ENCODE measurements around the gene RIMBP2.

Gene RIMBP2

DNA sequence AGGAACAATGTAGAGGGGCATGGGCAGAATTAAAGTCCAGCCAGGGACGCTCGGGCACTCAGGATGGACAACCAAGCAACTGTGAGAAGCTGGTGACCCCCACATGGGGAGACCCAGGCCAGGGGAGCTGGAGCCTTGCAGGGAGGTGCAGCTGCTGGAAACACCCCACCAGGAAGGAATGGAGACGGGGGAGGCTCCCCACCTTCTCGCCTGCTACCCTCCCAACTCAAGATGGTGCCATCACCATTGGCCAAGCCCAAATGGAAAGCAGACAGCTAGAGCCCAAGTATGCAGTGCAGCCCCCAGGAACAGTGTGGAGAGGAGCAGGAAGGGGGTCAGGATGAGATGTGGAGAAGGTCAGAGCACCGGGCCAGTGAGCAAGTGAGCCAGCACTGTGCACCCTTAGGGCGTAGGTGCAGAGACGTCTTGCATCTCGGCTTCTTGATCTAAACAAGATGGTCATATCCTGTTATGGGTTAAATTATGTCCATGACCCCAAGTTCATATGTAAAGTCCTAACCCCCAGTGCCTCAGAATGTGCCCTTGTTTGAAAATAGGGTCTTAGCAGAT, 159.5 kb downstream of the RIMBP2 start:
- TF ChIP-seq GATA3 (IDR thresholded peaks at IDR 0.05; ENCODE audit: low read depth, low read length) (no peak), GATA2 (IDR thresholded peaks at IDR 0.05; ENCODE audit: low read depth, low read length) (no peak)

DNA sequence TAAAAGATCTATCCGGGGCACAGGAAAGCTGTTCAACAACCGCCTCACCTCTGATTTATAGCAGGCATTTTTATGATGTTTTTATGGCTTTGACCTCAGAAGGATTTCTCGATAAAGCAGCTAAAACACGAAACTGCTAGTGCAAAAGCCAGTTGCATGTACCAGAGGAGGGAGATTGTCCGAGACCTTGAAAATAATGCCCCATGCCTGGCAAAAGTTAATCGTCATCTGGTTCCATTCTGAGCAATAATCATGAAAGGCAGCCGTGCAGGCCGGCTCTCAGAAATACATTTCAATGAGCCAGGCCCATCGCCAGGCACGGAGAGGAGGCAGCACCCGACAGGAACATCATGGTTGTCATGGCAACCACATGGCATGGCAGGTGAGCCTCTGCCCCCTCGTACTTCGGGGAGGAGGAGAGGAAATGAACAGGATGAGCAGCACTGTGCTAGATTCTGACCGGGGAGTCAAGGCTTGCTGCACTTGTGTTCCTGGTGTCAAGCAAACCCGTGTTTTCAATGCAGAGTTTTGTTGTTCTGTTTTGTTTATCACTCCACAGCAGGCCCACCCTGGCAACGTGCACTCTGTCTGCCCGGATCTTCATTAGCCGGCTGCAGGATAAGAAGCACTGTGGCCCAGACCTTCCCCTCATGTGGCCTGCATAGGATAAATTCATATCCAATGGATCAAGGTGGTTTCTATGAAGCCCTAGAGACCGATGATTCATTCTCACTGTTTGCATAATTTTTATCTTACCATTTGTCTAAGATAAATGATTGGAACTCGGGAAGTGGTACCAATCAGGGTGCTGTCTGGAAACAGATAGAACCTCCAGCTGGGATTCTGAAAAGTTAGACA, 160.2 kb downstream of the RIMBP2 start:
- TF ChIP-seq GATA3 (IDR thresholded peaks at IDR 0.05; ENCODE audit: low read depth, low read length) (no peak), GATA2 (IDR thresholded peaks at IDR 0.05; ENCODE audit: low read depth, low read length) (peak; percentile 59)

DNA sequence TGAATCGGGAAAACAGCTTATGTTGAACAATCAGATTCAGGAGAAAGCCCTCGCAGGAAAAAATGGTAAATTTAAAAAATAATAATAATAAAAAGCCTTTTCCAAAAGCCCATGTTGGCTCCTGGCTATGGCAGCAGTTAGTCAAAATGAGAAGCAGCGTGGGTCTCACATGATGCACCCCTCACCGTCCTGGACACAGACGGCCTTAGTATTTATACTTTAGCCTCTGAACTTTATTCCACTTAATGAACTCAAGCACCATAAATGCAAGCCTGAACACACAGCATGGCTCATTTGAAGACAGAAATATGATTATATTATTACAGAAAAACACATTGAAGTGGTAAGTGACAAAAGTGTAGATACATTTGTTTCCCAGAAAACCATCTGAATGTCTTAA, 160.9 kb downstream of the RIMBP2 start:
- no peak for TF ChIP-seq GATA2 (IDR thresholded peaks at IDR 0.05; ENCODE audit: low read depth, low read length)

DNA sequence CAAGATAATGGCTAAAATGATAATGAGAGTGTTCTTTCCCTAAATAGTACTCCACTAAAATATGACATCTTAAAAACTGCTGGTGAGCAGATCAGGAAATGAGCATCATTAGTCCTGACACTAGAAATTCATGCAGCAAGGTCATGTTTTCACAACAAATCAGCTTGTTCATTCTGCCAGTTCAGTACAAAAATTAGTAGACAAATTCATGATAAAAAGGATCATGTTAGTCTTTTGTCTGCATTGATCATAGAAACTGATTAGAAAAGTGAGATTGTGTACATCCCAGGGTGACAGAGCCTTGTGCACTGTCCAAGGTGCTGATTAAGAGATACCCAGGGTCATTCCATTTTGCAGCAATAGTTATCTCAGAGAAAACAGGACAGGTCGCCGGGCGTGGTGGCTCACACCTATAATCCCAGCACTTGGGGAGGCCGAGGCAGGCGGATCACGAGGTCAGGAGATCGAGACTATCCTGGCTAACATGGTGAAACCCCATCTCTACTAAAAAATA, 163.6 kb downstream of the RIMBP2 start:
- TF ChIP-seq GATA2 (IDR thresholded peaks at IDR 0.05; ENCODE audit: low read depth, low read length) (no peak), GATA3 (IDR thresholded peaks at IDR 0.05; ENCODE audit: low read depth, low read length) (no peak)

DNA sequence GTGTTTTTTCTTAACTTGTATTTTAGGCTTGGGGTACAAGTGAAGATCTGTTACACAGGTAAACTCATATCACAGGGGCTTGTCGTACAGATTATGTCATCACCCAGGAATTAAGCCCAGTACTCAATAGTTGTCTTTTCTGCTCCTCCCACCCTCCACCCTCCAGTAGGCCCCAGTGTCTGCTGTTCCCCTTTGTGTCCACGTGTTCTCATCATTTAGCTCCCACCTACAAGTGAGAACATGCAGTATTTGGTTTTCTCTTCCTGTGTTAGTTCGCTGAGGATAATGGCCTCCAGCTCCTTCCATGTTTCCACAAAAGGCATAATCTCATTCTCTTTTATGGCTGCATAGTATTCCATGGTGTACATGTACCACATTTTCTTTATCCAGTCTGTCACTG, 166.7 kb downstream of the RIMBP2 start:
- no peak for TF ChIP-seq GATA2 (IDR thresholded peaks at IDR 0.05; ENCODE audit: low read depth, low read length)
- TF ChIP-seq GATA3 (IDR thresholded peaks at IDR 0.05; ENCODE audit: low read depth, low read length) = no peak

DNA sequence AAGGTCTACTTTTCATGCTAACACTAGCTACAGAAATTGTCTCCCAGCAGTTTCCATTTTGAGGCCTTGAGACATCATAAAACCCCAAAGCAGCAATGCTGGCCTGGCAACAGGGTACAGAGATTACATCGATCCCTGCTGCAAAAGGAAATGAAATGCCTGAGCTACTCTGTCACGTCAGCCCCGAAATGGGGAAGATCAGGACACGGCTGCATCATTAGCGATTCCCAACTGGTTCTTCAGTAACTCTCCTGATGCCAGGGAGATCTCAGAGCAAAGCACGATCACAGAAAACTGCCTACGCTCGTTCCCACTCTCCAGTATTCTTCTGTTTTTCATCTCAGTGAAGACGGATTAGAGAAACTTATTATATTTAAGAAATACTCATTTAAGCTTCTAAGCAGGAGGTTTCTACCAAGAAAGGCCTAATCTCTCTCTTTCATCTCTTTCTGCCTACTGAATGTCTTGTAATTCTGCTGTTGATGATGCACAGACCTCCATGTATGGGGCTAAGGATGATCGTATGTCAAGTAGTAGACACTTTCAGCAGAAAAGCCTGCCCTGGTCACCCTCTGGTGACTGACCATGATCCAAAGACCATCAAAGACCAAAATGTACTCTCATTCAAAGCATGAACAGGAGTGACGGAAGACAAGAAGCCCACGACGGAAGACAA, 168.5 kb downstream of the RIMBP2 start:
- TF ChIP-seq GATA3 (IDR thresholded peaks at IDR 0.05; ENCODE audit: low read depth, low read length) (0 out of 2 replicates have a peak, but pooled peaks have one; percentile 46), GATA2 (IDR thresholded peaks at IDR 0.05; ENCODE audit: low read depth, low read length) (peak; percentile 79)

DNA sequence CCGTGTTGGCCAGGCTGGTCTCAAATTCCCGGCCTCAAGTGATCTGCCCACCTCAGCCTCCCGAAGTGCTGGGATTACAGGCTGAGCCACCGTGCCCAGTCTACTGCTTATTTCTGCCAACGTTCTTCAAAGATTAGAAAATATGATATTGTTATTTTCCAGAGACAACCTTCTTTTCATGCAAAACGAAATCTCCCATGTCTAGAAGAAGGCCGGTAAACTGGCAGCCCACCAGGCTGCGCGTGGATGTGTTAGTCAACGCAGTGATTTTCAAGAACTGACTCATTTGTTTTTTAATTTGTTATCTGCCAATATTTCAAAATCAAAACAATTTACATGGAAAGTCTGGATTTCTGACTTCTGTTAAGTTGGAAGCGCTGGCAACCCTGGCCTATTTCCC, 169.6 kb downstream of the RIMBP2 start:
- TF ChIP-seq GATA3 (IDR thresholded peaks at IDR 0.05; ENCODE audit: low read depth, low read length) = no peak

DNA sequence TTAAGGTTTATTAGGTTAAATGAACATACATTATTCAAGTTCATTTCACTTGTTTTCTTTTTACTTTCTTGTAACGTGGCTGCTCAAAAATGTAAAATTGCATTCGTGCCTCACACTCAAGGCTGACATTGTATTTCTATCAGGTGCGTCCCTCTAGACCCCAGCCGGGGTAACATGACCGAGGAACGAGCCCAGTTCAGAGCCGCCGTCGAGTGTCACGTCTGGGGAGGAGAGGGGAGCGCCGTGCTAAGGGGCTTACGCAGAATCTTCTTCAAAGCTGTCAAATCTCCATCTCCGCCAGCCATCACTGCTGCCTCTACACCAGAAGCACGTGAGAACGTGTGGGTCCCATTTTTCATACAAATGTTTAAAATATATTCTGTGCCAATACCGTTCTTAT, 170.6 kb downstream of the RIMBP2 start:
- TF ChIP-seq GATA2 (IDR thresholded peaks at IDR 0.05; ENCODE audit: low read depth, low read length) (no peak), GATA3 (IDR thresholded peaks at IDR 0.05; ENCODE audit: low read depth, low read length) (no peak)

DNA sequence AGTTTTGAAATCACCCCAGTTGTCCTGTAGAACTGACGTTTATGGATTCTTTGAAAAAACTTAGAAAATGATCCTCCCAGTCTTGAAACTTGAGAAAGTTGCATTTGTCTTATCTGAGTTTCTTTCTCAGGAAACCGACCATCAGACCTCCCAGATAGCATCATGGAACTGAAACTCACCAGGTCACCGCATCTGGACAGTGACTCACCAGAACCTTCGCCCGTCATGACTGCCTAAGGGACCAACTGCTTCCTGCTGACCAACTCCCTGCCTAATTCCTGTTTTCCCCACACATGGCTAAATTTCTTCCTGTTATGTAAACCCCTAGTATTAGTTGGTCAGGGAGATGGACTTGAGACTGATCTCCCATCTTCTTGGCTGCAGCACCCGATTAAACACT, 175.7 kb downstream of the RIMBP2 start:
- no peak for TF ChIP-seq GATA3 (IDR thresholded peaks at IDR 0.05; ENCODE audit: low read depth, low read length)
- no peak for TF ChIP-seq GATA2 (IDR thresholded peaks at IDR 0.05; ENCODE audit: low read depth, low read length)

DNA sequence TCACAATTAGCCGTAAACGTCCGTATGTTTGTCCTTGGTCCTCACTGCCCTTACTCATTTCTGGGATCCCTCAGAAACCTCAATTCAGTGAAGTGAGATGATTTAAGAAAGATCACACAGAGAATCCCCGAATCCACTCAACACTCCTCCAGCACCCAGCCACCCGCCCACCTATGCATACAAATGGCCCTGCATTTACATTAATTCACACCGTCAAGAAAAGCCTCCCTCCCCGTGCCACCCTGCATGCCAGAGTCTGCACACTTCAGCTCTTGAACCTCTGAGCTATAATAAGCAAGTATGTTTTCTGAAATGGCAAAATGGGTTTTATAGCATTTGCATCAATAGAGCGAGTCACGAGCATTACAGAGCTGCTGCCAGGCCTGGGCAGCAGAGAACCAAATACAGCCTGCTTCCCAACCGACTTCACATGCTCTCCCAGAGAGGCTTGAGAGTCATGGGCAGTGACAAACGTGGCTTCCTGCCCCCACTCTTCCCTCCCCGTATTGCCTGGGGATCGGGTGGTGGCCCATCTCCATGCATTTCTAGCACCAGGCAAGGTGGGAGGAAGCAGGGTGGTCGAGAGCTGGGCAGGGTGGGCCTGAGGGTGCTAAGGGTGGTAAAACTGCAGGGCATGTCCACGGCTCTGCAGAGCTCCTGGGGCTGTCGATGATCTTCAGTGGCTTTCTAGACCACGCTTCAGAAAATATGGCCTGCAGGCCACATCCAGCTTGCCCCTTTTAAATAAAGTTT, 177.6 kb downstream of the RIMBP2 start:
- no peak for TF ChIP-seq GATA3 (IDR thresholded peaks at IDR 0.05; ENCODE audit: low read depth, low read length)
- no peak for TF ChIP-seq GATA2 (IDR thresholded peaks at IDR 0.05; ENCODE audit: low read depth, low read length)

DNA sequence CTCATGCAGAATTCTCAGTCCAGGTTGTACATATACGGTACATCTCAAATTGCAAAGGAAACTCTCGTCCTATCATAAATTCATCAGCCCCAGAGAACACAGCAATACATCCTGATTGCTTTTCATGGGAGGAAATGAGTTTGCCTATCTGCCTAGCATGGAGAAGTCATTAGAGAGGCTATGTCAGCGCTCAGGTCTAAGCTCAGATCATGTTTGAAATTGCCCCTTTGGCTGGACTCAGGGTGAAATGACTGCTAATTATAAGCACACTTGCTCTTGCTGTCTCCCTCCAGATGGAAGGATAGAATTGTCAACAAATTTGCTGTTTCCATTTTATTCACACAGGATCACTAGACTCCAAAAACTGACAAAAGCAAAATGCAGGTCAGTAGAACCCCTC, 178.4 kb downstream of the RIMBP2 start:
- TF ChIP-seq GATA2 (IDR thresholded peaks at IDR 0.05; ENCODE audit: low read depth, low read length) = no peak
- TF ChIP-seq GATA3 (IDR thresholded peaks at IDR 0.05; ENCODE audit: low read depth, low read length) = no peak

DNA sequence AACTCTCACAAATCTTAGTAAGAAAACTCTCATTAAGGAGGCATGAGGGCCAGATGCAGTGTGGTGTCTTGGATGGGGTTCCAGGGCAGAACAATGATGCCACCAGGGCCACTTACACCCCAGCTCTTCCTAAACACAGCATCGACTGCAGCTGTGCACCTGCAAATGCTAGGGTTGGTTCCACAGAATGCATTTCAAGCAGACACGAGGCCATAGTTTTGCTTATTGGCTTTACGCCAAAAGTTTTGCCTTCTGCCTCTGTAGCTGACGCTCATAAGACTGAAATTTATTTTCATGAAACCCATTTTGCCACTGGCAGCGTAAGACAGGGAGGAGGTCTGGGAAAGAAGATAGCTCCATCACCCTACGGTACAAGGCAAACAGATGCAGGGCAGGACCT, 179.0 kb downstream of the RIMBP2 start:
- TF ChIP-seq GATA2 (IDR thresholded peaks at IDR 0.05; ENCODE audit: low read depth, low read length) = no peak
- no peak for TF ChIP-seq GATA3 (IDR thresholded peaks at IDR 0.05; ENCODE audit: low read depth, low read length)

DNA sequence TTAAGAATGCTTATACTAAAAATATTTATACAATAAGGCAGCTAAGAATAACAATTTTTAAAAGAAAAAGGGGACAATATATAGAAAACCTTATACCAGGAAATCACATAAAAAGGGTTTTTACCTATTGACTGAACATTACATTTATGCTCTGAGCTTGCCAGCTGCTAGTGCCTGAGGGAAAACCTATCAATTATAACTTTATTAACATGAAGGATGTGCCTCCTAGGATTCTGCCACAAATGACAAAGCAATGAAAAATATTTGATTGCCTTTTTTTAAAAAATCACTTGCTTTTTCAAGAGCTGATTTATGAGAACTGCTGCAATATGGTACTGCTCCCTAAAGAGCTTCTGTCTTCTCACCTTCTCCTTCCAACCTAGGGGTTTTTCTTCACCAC, 185.7 kb downstream of the RIMBP2 start:
- no peak for TF ChIP-seq GATA3 (IDR thresholded peaks at IDR 0.05; ENCODE audit: low read depth, low read length)
- TF ChIP-seq GATA2 (IDR thresholded peaks at IDR 0.05; ENCODE audit: low read depth, low read length) = no peak

DNA sequence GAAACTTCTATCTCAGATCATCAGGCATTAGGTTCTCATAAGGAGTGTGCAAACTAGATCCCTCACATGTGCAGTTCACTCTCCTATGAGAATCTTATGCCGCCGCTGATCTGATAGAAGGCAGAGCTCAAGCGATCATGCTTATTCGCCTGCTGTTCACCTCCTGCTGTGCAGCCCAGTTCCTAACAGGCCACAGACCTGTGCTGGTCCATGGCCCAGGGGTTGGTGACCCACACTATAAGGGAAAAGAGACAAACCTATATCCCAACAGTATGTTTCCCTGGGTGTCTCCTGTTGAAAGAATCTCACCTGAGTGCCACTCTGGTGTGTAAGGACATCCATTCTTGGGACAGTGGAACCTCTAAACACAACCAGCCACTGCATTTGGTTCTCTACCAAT, 186.3 kb downstream of the RIMBP2 start:
- TF ChIP-seq GATA3 (IDR thresholded peaks at IDR 0.05; ENCODE audit: low read depth, low read length) (no peak), GATA2 (IDR thresholded peaks at IDR 0.05; ENCODE audit: low read depth, low read length) (no peak)

All from SH-SY5Y (cell line).